Measurements from ENCODE around the gene PKN1. TPM values are rescaled to one million over a fixed set of nuclear protein-coding genes. Genes with fewer than 3 reads are reported as not detected.

PKN1 gene
- total RNA-seq, 4 donors from 2014 or later = 13.2 to 30.9 (median 16.4) TPM

GRCh38 chr19:14494910-14495671 is 62.0 kb downstream of the PKN1 start:
- H3K4me3 ChIP-seq (ENCODE audit: low read depth, poor library complexity, severe bottlenecking) = peak overlapping the region; percentile 59
- TF ChIP-seq POLR2A (IDR thresholded peaks at IDR 0.05) = no peak
- TF ChIP-seq, protein P1, sequence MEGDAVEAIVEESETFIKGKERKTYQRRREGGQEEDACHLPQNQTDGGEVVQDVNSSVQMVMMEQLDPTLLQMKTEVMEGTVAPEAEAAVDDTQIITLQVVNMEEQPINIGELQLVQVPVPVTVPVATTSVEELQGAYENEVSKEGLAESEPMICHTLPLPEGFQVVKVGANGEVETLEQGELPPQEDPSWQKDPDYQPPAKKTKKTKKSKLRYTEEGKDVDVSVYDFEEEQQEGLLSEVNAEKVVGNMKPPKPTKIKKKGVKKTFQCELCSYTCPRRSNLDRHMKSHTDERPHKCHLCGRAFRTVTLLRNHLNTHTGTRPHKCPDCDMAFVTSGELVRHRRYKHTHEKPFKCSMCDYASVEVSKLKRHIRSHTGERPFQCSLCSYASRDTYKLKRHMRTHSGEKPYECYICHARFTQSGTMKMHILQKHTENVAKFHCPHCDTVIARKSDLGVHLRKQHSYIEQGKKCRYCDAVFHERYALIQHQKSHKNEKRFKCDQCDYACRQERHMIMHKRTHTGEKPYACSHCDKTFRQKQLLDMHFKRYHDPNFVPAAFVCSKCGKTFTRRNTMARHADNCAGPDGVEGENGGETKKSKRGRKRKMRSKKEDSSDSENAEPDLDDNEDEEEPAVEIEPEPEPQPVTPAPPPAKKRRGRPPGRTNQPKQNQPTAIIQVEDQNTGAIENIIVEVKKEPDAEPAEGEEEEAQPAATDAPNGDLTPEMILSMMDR (IDR thresholded peaks at IDR 0.05) = no peak
- intact Hi-C loops (cut with DNase I; ENCODE audit: low total_unique reads) = no loop called here
- 7 to 14% methylated on average over 14 of the region's 14 CpGs for WGBS, 2 donors
- DNase-seq (ENCODE audit: low spot score in 2 of 2) = no peak

GRCh38 chr19:14495672-14496028 is 62.5 kb downstream of the PKN1 start:
- 0% methylated on average over 14 of the region's 28 CpGs; no CpG with 5 or more reads in 1 of the 2 donors for WGBS, 2 donors
- H3K4me3 ChIP-seq (ENCODE audit: low read depth, poor library complexity, severe bottlenecking) = peak overlapping the region; percentile 59
- intact Hi-C loops (cut with DNase I; ENCODE audit: low total_unique reads) = no loop called here
- TF ChIP-seq, protein P1 (IDR thresholded peaks at IDR 0.05) = no peak
- TF ChIP-seq POLR2A (IDR thresholded peaks at IDR 0.05) = no peak
- no peak for DNase-seq (ENCODE audit: low spot score in 2 of 2)

GRCh38 chr19:14496029-14496833 is 63.1 kb downstream of the PKN1 start, which contains the start of gene GIPC1:
TSS of gene GIPC1 (minus strand) at chr19:14496127. CDS start at chr19:14482976, 13,151 bp downstream.
- DNase-seq (ENCODE audit: low spot score in 2 of 2) = peak; percentile 92 to 99
- intact Hi-C loops (cut with DNase I; ENCODE audit: low total_unique reads) = no loop called here
- TF ChIP-seq, protein P1 (IDR thresholded peaks at IDR 0.05) = peak in 1 of 3 donors; percentile 22
- no peak for TF ChIP-seq POLR2A (IDR thresholded peaks at IDR 0.05)
- WGBS, 2 donors = 3 to 6% methylated on average over 37 to 42 of the region's 71 CpGs
- H3K4me3 ChIP-seq (ENCODE audit: low read depth, poor library complexity, severe bottlenecking) = peak within 1 kb of the TSS; percentile 59

DNA sequence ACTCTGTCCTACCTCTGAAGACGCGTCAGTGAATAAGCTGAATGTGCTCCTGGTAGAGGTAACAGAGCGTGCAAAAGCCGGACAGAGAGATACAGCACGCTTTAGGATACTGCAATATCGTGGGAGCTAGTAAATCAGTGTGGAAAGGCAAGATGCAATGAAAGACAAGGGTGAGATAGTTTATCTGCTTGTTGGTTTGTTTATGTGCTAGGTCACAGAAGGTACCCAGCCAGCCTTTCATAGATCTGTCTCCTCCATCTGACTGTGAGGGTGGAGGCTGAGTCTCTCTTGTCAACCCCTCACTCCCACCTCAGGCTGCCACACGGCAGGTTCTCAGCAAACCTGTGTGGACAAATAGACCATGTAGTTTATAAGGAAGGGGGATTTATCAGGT is 63.7 kb downstream of the PKN1 start:
- no peak for DNase-seq (ENCODE audit: low spot score in 2 of 2)
- no peak for TF ChIP-seq POLR2A (IDR thresholded peaks at IDR 0.05)
- 34 to 35% methylated on average over 7 of the region's 7 CpGs for WGBS, 2 donors
- H3K4me3 ChIP-seq (ENCODE audit: low read depth, poor library complexity, severe bottlenecking) = no peak overlapping the region
- intact Hi-C loops (cut with DNase I; ENCODE audit: low total_unique reads) = no loop called here

GRCh38 chr19:14497228-14497921 is 64.3 kb downstream of the PKN1 start:
- no peak for TF ChIP-seq POLR2A (IDR thresholded peaks at IDR 0.05)
- TF ChIP-seq, protein P1 (IDR thresholded peaks at IDR 0.05) = no peak
- WGBS, 2 donors = 38 to 47% methylated on average over 6 of the region's 6 CpGs
- no peak for DNase-seq (ENCODE audit: low spot score in 2 of 2)
- no peak overlapping the region for H3K4me3 ChIP-seq (ENCODE audit: low read depth, poor library complexity, severe bottlenecking)
- intact Hi-C loops (cut with DNase I; ENCODE audit: low total_unique reads) = no loop called here
